ENCODE measurements around the gene NUP210L. TPM values are rescaled to one million over a fixed set of nuclear protein-coding genes. Genes with fewer than 3 reads are reported as not detected.

The NUP210L gene
- total RNA-seq, 3 donors from 2014 or later (not counting 1 experiment from before 2014, with no cell fraction given), result 0.13 to 0.24 (median 0.18) TPM

GRCh38 chr1:153963850-153964331 is 191.0 kb downstream of the NUP210L start:
- Mint-ChIP-seq H3K9me3 (no peaks in the 10 kb centered on the region), H3K27me3 (ENCODE audit: low read depth in 2 of 2) (no peaks in the 10 kb centered on the region), H3K4me3 (peak overlapping the region; percentile 89), H3K36me3 (no peaks in the 10 kb centered on the region), H3K4me1 (peaks cover 50 to 72% of the 10 kb centered on the region in 2 donors), H3K27ac (peak overlapping the region; percentile 91 to 92)
- ATAC-seq, result no peak
- Histone ChIP-seq H3K9me3 (ENCODE audit: control insufficient read depth, insufficient read depth, low read length) (no peaks in the 10 kb centered on the region), H3K27me3 (ENCODE audit: control insufficient read depth, insufficient read depth, low read length) (no peaks in the 10 kb centered on the region), H3K27ac (ENCODE audit: low read length) (peak overlapping the region; percentile 79), H3K4me3 (ENCODE audit: low read length) (peak overlapping the region; percentile 91), H3K4me1 (ENCODE audit: control insufficient read depth, insufficient read depth, low read length) (peaks cover 45% of the 10 kb centered on the region), H3K36me3 (ENCODE audit: control insufficient read depth, insufficient read depth, low read length) (peaks cover 6% of the 10 kb centered on the region)
- intact Hi-C loops (cut with micrococcal nuclease), result loop anchor here (10.0 kb wide), 1 partner anchor 261 kb away; the partner anchor contains the start of gene UBAP2L
- WGBS (ENCODE audit: insufficient coverage), result 4% methylated on average over 22 of the region's 22 CpGs
- no peak for DNase-seq
- TF ChIP-seq CTCF (IDR thresholded peaks at IDR 0.05), result no peak

GRCh38 chr1:153963030-153963849 is 191.6 kb downstream of the NUP210L start, which contains the start of gene SLC39A1:
Gene SLC39A1 (minus strand): TSS chr1:153963537. CDS start chr1:153962715, 822 bp downstream.
- Histone ChIP-seq H3K4me1 (ENCODE audit: control insufficient read depth, insufficient read depth, low read length) (peaks cover 43% of the 10 kb centered on the region), H3K27me3 (ENCODE audit: control insufficient read depth, insufficient read depth, low read length) (no peaks in the 10 kb centered on the region), H3K36me3 (ENCODE audit: control insufficient read depth, insufficient read depth, low read length) (peaks cover 6% of the 10 kb centered on the region), H3K9me3 (ENCODE audit: control insufficient read depth, insufficient read depth, low read length) (no peaks in the 10 kb centered on the region), H3K27ac (ENCODE audit: low read length) (peak within 1 kb of the TSS; percentile 79), H3K4me3 (ENCODE audit: low read length) (peak within 1 kb of the TSS; percentile 91)
- Mint-ChIP-seq H3K4me1 (peaks cover 51 to 72% of the 10 kb centered on the region in 2 donors), H3K4me3 (peak within 1 kb of the TSS; percentile 89), H3K9me3 (no peaks in the 10 kb centered on the region), H3K27ac (peak within 1 kb of the TSS; percentile 91 to 92), H3K27me3 (ENCODE audit: low read depth in 2 of 2) (no peaks in the 10 kb centered on the region), H3K36me3 (no peaks in the 10 kb centered on the region)
- ATAC-seq (peak; percentile 55 to 69 (median 57)), DNase-seq (peak; percentile 92 to 97)
- intact Hi-C loops (cut with micrococcal nuclease), result loop anchor here (10.0 kb wide), 1 partner anchor 262 kb away; the partner anchor contains the start of gene UBAP2L
- TF ChIP-seq CTCF (IDR thresholded peaks at IDR 0.05), result no peak
- 1% methylated on average over 54 of the region's 54 CpGs for WGBS (ENCODE audit: insufficient coverage)

DNA sequence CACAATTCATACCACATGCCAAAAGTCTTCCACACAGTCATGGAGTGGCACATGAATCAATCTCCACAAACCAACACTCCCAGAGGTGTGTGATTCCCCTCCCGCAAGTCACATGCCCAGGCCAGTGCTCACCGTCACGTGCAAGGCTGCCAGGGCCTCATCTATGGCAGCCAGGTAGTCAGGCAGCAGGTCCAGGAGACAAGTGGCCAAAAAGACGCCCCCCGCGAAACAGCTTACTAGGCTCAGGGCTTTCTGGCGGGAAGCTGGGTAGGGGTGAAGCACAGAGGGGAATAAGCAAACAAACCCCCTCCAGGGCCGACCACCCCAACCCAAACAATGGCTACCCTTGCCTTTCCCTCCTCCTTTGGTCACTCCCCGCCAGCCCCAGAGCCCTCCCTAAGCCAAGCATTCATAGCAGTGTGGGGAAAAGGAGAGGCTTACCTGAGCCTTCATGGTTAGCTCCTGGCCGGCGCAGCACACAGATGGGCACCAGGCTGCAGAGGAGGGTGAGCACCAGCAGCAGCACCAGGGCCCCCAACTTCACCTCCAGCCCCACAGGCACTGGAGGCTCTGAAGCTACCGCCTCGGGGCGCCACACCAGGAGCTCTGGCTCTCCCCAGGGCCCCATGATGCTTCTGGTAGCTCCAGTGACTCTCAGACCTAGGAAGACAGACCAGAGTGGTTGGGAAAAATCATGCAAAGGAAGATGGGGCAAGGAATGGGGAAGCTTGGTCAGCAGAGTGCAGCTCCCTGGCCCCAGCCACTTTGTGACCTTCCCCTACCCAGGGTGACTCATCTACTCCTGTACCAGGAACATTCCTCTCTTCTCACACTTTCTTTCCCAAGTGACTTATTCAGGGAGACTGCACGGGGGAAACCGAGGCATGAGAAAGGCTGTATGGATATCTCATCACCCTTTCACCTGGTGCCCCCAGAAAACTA is 192.5 kb downstream of the NUP210L start:
- peak overlapping the region; percentile 91 for H3K4me3 ChIP-seq (ENCODE audit: low read length)
- H3K27ac Mint-ChIP-seq, result peak overlapping the region; percentile 91 to 92
- H3K36me3 ChIP-seq (ENCODE audit: control insufficient read depth, insufficient read depth, low read length), result peaks cover 6% of the 10 kb centered on the region
- no peaks in the 10 kb centered on the region for H3K9me3 Mint-ChIP-seq
- peaks cover 48 to 71% of the 10 kb centered on the region in 2 donors for H3K4me1 Mint-ChIP-seq
- no peaks in the 10 kb centered on the region for H3K36me3 Mint-ChIP-seq
- intact Hi-C loops (cut with micrococcal nuclease), result loop anchor here (10.0 kb wide), 1 partner anchor 262 kb away; the partner anchor contains the start of gene UBAP2L
- TF ChIP-seq CTCF (IDR thresholded peaks at IDR 0.05), result no peak
- H3K4me1 ChIP-seq (ENCODE audit: control insufficient read depth, insufficient read depth, low read length), result peaks cover 39% of the 10 kb centered on the region
- peak overlapping the region; percentile 79 for H3K27ac ChIP-seq (ENCODE audit: low read length)
- H3K27me3 ChIP-seq (ENCODE audit: control insufficient read depth, insufficient read depth, low read length), result no peaks in the 10 kb centered on the region
- WGBS (ENCODE audit: insufficient coverage), result 66% methylated on average over 14 of the region's 16 CpGs
- ATAC-seq (no peak), DNase-seq (peak in 1 of 2 donors; percentile 40)
- H3K9me3 ChIP-seq (ENCODE audit: control insufficient read depth, insufficient read depth, low read length), result no peaks in the 10 kb centered on the region
- H3K27me3 Mint-ChIP-seq (ENCODE audit: low read depth in 2 of 2), result no peaks in the 10 kb centered on the region
- H3K4me3 Mint-ChIP-seq, result peak overlapping the region; percentile 89
